Activated CD4-positive, alpha-beta T cell treated with anti-CD3 and anti-CD28 coated beads, Interleukin-2, amount 50 U/mL, for 48 hours (primary cell): ENCODE data around the gene STAG2.

ENCODE experiments used
- DNase-seq, 2 experiments: peaks; one replicate each; pipeline ENCODE4 v3.0.0-alpha.2; 2020

Gene STAG2

GRCh38 chrX:123976706-123977316 is 15.3 kb downstream of the STAG2 start:
- DNase-seq = no peak

GRCh38 chrX:123983240-123983639 is 21.7 kb downstream of the STAG2 start:
- DNase-seq = no peak

- DNase-seq = no peak
These were observed 24.9 kb downstream of the STAG2 start for GRCh38 chrX:123986377-123986776.

- no peak for DNase-seq
These were observed 27.1 kb downstream of the STAG2 start for GRCh38 chrX:123988423-123989111.

- no peak for DNase-seq
These were observed 27.7 kb downstream of the STAG2 start for GRCh38 chrX:123989235-123989634.

- no peak for DNase-seq
These were observed 28.7 kb downstream of the STAG2 start for GRCh38 chrX:123990169-123990568.

GRCh38 chrX:123990602-123991001 is 29.1 kb downstream of the STAG2 start:
- no peak for DNase-seq

- no peak for DNase-seq
These were observed 31.8 kb downstream of the STAG2 start for GRCh38 chrX:123993326-123993725.

- DNase-seq = no peak
These were observed 32.6 kb downstream of the STAG2 start for GRCh38 chrX:123993904-123994635.

- no peak for DNase-seq
These were observed 33.2 kb downstream of the STAG2 start for GRCh38 chrX:123994730-123995129.

- DNase-seq = no peak
These were observed 40.1 kb downstream of the STAG2 start for GRCh38 chrX:124001581-124001980.

- DNase-seq = no peak
These were observed 43.7 kb downstream of the STAG2 start for GRCh38 chrX:124005228-124005627.

- no peak for DNase-seq
These were observed 48.7 kb downstream of the STAG2 start for GRCh38 chrX:124010157-124010556.

- no peak for DNase-seq
These were observed 49.1 kb downstream of the STAG2 start for GRCh38 chrX:124010566-124010965.

GRCh38 chrX:124015721-124016120 is 54.2 kb downstream of the STAG2 start:
- no peak for DNase-seq

GRCh38 chrX:124016825-124017224 is 55.3 kb downstream of the STAG2 start:
- DNase-seq = no peak

GRCh38 chrX:124018023-124018422 is 56.5 kb downstream of the STAG2 start:
- DNase-seq = no peak

- DNase-seq = no peak
These were observed 62.3 kb downstream of the STAG2 start for GRCh38 chrX:124023838-124024238.

- DNase-seq = no peak
These were observed 65.0 kb downstream of the STAG2 start for GRCh38 chrX:124026529-124026928.

- DNase-seq = no peak
These were observed 66.7 kb downstream of the STAG2 start for GRCh38 chrX:124028182-124028581.

- no peak for DNase-seq
These were observed 69.0 kb downstream of the STAG2 start for GRCh38 chrX:124030520-124030919.

- no peak for DNase-seq
These were observed 72.3 kb downstream of the STAG2 start for GRCh38 chrX:124033821-124034220.

- DNase-seq = no peak
These were observed 74.2 kb downstream of the STAG2 start for GRCh38 chrX:124035657-124036056.

GRCh38 chrX:124042042-124042441 is 80.5 kb downstream of the STAG2 start:
- DNase-seq = no peak
